ENCODE measurements around the gene TCF4.
"Not testable (repeated sequence)": the region's sequence is repeated elsewhere in the genome, so short reads cannot be mapped to it uniquely, and the experiment has no call there.

The TCF4 gene

GRCh38 chr18:55479656-55480420 lies 108.2 kb downstream of the TCF4 start:
- in situ Hi-C loops (cut with MboI; ENCODE audit: low sequenced_read_pairs): no loop called here

- in situ Hi-C loops (cut with MboI; ENCODE audit: low sequenced_read_pairs): no loop called here
These were observed 110.0 kb downstream of the TCF4 start for GRCh38 chr18:55477860-55478581.

GRCh38 chr18:55477499-55477859 lies 110.5 kb downstream of the TCF4 start:
- in situ Hi-C loops (cut with MboI; ENCODE audit: low sequenced_read_pairs): no loop called here

GRCh38 chr18:55475916-55476315 lies 112.1 kb downstream of the TCF4 start:
- in situ Hi-C loops (cut with MboI; ENCODE audit: low sequenced_read_pairs): no loop called here

GRCh38 chr18:55475467-55475866 lies 112.5 kb downstream of the TCF4 start:
- in situ Hi-C loops (cut with MboI; ENCODE audit: low sequenced_read_pairs): no loop called here

- in situ Hi-C loops (cut with MboI; ENCODE audit: low sequenced_read_pairs): no loop called here
These were observed 114.4 kb downstream of the TCF4 start for GRCh38 chr18:55473560-55473959.

GRCh38 chr18:55473058-55473457 lies 114.9 kb downstream of the TCF4 start:
- in situ Hi-C loops (cut with MboI; ENCODE audit: low sequenced_read_pairs): no loop called here

GRCh38 chr18:55470826-55471225 lies 117.2 kb downstream of the TCF4 start:
- in situ Hi-C loops (cut with MboI; ENCODE audit: low sequenced_read_pairs): no loop called here

GRCh38 chr18:55469134-55469533 lies 118.9 kb downstream of the TCF4 start:
- in situ Hi-C loops (cut with MboI; ENCODE audit: low sequenced_read_pairs): not testable (repeated sequence)

- in situ Hi-C loops (cut with MboI; ENCODE audit: low sequenced_read_pairs): no loop called here
These were observed 121.2 kb downstream of the TCF4 start for GRCh38 chr18:55466789-55467188.

GRCh38 chr18:55465313-55465712 lies 122.7 kb downstream of the TCF4 start:
- in situ Hi-C loops (cut with MboI; ENCODE audit: low sequenced_read_pairs): no loop called here

- in situ Hi-C loops (cut with MboI; ENCODE audit: low sequenced_read_pairs): no loop called here
These were observed 123.4 kb downstream of the TCF4 start for GRCh38 chr18:55464581-55464980.

- in situ Hi-C loops (cut with MboI; ENCODE audit: low sequenced_read_pairs): no loop called here
These were observed 125.3 kb downstream of the TCF4 start for GRCh38 chr18:55462652-55463051.

GRCh38 chr18:55461848-55462247 lies 126.1 kb downstream of the TCF4 start:
- in situ Hi-C loops (cut with MboI; ENCODE audit: low sequenced_read_pairs): no loop called here

- in situ Hi-C loops (cut with MboI; ENCODE audit: low sequenced_read_pairs): no loop called here
These were observed 129.4 kb downstream of the TCF4 start for GRCh38 chr18:55458456-55459203.

- in situ Hi-C loops (cut with MboI; ENCODE audit: low sequenced_read_pairs): no loop called here
These were observed 131.0 kb downstream of the TCF4 start for GRCh38 chr18:55457028-55457427.

GRCh38 chr18:55455938-55456337 lies 132.1 kb downstream of the TCF4 start:
- in situ Hi-C loops (cut with MboI; ENCODE audit: low sequenced_read_pairs): no loop called here

GRCh38 chr18:55453186-55453585 lies 134.8 kb downstream of the TCF4 start:
- in situ Hi-C loops (cut with MboI; ENCODE audit: low sequenced_read_pairs): no loop called here

- in situ Hi-C loops (cut with MboI; ENCODE audit: low sequenced_read_pairs): no loop called here
These were observed 135.8 kb downstream of the TCF4 start for GRCh38 chr18:55452123-55452611.

- in situ Hi-C loops (cut with MboI; ENCODE audit: low sequenced_read_pairs): no loop called here
These were observed 138.4 kb downstream of the TCF4 start for GRCh38 chr18:55449412-55450140.

GRCh38 chr18:55448420-55448819 lies 139.6 kb downstream of the TCF4 start:
- in situ Hi-C loops (cut with MboI; ENCODE audit: low sequenced_read_pairs): no loop called here

All from HL-60/S4 treated with retinoic acid at 250 ng/mL for 4 days and 3 days (cell line).